ENCODE measurements around the gene GPR17.

- TF ChIP-seq, protein P1, sequence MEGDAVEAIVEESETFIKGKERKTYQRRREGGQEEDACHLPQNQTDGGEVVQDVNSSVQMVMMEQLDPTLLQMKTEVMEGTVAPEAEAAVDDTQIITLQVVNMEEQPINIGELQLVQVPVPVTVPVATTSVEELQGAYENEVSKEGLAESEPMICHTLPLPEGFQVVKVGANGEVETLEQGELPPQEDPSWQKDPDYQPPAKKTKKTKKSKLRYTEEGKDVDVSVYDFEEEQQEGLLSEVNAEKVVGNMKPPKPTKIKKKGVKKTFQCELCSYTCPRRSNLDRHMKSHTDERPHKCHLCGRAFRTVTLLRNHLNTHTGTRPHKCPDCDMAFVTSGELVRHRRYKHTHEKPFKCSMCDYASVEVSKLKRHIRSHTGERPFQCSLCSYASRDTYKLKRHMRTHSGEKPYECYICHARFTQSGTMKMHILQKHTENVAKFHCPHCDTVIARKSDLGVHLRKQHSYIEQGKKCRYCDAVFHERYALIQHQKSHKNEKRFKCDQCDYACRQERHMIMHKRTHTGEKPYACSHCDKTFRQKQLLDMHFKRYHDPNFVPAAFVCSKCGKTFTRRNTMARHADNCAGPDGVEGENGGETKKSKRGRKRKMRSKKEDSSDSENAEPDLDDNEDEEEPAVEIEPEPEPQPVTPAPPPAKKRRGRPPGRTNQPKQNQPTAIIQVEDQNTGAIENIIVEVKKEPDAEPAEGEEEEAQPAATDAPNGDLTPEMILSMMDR (conservative IDR thresholded peaks at IDR 0.05; ENCODE audit: low read depth in 2 of 2): no peak
- TF ChIP-seq JUNB (IDR thresholded peaks at IDR 0.05; ENCODE audit: unreplicated experiment): no peak
- no peak for TF ChIP-seq REST (IDR thresholded peaks at IDR 0.05; ENCODE audit: unreplicated experiment)
- no peak for TF ChIP-seq EZH2 (IDR thresholded peaks at IDR 0.05; ENCODE audit: low read depth, unreplicated experiment)
- no peak for TF ChIP-seq POLR2AphosphoS5 (IDR thresholded peaks at IDR 0.05; ENCODE audit: low read depth)
Measured at GRCh38 chr2:127624320-127624755, 21.6 kb upstream of the GPR17 start.

Measured in GM23338 (cell line).